Measurements from ENCODE around the gene IGF1R.

DNA sequence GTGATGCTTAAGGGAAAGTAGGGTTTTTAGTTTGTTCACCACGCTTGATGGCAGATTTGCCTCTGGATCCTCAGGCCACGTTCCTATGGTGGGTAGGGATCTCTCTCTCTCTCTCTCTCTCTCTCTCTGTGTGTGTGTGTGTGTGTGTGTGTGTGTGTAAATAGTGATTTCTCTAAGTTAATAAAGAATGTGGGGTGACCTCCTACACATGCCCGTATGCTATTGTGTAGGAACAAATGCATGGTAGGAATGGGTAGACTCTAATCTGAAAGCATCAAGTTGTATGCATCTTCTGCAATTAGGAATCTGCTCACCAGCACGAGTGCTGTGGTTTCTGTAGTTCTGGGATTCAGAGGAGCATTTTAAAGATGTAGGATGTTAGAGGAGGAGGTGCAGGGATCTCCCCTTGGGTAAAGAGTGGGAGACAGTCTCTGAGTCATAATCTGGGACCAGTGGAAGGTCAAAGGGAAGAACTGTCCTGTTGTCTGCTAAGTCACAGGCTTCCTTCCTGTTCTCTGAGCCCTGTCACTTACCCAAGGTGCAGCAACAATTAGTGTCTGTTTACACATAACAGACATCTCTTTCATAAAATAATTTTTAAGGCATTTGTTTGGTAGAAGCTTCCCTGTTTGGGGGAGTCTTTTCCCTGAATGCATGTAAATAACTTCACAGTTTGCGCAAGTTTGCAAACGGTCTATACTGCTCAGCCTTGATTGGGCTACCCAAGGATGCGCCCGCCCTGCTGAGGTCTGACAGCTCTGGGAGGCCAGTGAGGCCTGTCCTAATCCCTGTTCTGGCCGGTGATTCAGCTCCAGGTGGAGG, 139.8 kb downstream of the IGF1R start:
- TF ChIP-seq, protein P1, sequence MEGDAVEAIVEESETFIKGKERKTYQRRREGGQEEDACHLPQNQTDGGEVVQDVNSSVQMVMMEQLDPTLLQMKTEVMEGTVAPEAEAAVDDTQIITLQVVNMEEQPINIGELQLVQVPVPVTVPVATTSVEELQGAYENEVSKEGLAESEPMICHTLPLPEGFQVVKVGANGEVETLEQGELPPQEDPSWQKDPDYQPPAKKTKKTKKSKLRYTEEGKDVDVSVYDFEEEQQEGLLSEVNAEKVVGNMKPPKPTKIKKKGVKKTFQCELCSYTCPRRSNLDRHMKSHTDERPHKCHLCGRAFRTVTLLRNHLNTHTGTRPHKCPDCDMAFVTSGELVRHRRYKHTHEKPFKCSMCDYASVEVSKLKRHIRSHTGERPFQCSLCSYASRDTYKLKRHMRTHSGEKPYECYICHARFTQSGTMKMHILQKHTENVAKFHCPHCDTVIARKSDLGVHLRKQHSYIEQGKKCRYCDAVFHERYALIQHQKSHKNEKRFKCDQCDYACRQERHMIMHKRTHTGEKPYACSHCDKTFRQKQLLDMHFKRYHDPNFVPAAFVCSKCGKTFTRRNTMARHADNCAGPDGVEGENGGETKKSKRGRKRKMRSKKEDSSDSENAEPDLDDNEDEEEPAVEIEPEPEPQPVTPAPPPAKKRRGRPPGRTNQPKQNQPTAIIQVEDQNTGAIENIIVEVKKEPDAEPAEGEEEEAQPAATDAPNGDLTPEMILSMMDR (conservative IDR thresholded peaks at IDR 0.05) = no peak
- TF ChIP-seq EZH2 (IDR thresholded peaks at IDR 0.05; ENCODE audit: low read depth) = no peak
